ENCODE results near the gene CERKL. TPM values are rescaled to one million over a fixed set of nuclear protein-coding genes. Genes with fewer than 3 reads are reported as not detected.

Gene CERKL
- total RNA-seq, 1 donor from 2014 or later = 0.40 TPM

DNA sequence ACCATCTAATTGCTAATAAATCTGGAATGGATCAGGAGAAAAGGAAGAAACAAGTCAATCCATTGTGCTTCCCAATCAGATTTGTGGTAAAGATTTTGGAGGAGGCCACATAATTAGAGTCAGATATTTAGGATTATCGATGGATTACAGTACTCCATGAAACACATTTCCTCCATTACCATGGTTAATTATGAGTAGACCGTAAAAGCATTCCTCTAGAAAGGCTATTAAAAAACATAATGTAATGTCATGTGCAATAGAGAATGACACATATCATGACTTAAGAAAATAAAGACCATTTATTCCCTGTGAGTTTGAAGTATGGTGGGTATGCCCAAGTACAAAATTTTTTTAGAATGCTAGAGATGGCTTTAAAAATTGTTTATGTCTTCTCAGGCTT lies 103.7 kb downstream of the CERKL start:
- no peak for DNase-seq (ENCODE audit: low read depth)
- no peak overlapping the region for H3K4me3 ChIP-seq (ENCODE audit: low read depth, low read length)
- TF ChIP-seq, protein P1, sequence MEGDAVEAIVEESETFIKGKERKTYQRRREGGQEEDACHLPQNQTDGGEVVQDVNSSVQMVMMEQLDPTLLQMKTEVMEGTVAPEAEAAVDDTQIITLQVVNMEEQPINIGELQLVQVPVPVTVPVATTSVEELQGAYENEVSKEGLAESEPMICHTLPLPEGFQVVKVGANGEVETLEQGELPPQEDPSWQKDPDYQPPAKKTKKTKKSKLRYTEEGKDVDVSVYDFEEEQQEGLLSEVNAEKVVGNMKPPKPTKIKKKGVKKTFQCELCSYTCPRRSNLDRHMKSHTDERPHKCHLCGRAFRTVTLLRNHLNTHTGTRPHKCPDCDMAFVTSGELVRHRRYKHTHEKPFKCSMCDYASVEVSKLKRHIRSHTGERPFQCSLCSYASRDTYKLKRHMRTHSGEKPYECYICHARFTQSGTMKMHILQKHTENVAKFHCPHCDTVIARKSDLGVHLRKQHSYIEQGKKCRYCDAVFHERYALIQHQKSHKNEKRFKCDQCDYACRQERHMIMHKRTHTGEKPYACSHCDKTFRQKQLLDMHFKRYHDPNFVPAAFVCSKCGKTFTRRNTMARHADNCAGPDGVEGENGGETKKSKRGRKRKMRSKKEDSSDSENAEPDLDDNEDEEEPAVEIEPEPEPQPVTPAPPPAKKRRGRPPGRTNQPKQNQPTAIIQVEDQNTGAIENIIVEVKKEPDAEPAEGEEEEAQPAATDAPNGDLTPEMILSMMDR (conservative IDR thresholded peaks at IDR 0.05; ENCODE audit: low read depth, low read length) = no peak

GRCh38 chr2:181552808-181553207 lies 104.1 kb downstream of the CERKL start:
- peak; percentile 37 for DNase-seq (ENCODE audit: low read depth)
- no peak overlapping the region for H3K4me3 ChIP-seq (ENCODE audit: low read depth, low read length)
- TF ChIP-seq, protein P1 (conservative IDR thresholded peaks at IDR 0.05; ENCODE audit: low read depth, low read length) = no peak

DNA sequence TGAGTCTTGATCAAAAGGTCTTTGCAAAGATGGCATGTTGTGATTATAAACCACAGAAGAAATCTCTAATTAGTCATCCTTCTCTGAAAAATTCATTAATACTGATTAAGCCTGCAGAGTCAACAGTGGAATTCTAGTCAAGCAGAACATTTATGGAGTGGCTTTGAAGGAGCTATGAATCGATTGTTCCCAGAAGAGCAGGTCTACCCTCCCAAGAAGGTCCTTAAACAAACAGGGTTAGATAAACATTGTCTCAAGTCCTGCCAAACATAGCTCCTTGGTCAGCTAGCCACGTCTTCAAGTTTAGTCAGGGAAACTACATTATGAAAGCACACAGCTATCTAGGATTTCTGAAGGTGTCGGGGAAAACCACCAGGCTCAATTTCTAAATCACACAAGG lies 110.8 kb downstream of the CERKL start:
- TF ChIP-seq, protein P1 (conservative IDR thresholded peaks at IDR 0.05; ENCODE audit: low read depth, low read length) = no peak

GRCh38 chr2:181542170-181542569 lies 114.7 kb downstream of the CERKL start:
- TF ChIP-seq, protein P1 (conservative IDR thresholded peaks at IDR 0.05; ENCODE audit: low read depth, low read length) = no peak
- DNase-seq (ENCODE audit: low read depth) = no peak
- no peak overlapping the region for H3K4me3 ChIP-seq (ENCODE audit: low read depth, low read length)

More for the DNA sequence above, 110.8 kb downstream of the CERKL start:
- DNase-seq (ENCODE audit: low read depth) = peak; percentile 63
- H3K4me3 ChIP-seq (ENCODE audit: low read depth, low read length) = no peak overlapping the region

DNA sequence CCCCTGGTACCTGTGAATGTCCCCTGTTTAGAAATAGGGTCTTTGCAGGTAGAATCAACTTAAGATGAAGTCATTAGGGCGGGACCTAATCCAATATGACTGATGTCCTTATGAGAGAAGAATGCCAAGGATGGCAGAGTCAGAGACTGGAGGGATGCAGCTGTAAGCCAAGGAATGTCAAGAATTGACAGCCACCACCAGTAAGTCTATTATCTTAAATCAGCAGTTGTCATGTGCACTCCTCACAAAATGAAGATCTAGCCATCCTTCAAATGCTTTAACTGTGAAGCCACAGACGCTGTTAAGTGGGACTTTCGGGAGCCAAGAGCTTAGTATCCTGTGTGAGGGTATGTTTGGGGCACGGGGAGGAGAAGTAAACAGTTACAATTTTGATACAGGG lies 116.5 kb downstream of the CERKL start:
- no peak for DNase-seq (ENCODE audit: low read depth)
- no peak overlapping the region for H3K4me3 ChIP-seq (ENCODE audit: low read depth, low read length)
- TF ChIP-seq, protein P1 (conservative IDR thresholded peaks at IDR 0.05; ENCODE audit: low read depth, low read length) = no peak

GRCh38 chr2:181536730-181537129 lies 120.2 kb downstream of the CERKL start:
- TF ChIP-seq, protein P1 (conservative IDR thresholded peaks at IDR 0.05; ENCODE audit: low read depth, low read length) = no peak
- DNase-seq (ENCODE audit: low read depth) = no peak
- H3K4me3 ChIP-seq (ENCODE audit: low read depth, low read length) = no peak overlapping the region

GRCh38 chr2:181528441-181528840 lies 128.5 kb downstream of the CERKL start:
- no peak for DNase-seq (ENCODE audit: low read depth)
- TF ChIP-seq, protein P1 (conservative IDR thresholded peaks at IDR 0.05; ENCODE audit: low read depth, low read length) = no peak

More at GRCh38 chr2:181528441-181528840, 128.5 kb downstream of the CERKL start:
- no peak overlapping the region for H3K4me3 ChIP-seq (ENCODE audit: low read depth, low read length)
